Brain microvascular endothelial cell (primary cell): Measurements from ENCODE around the gene KRTAP10-4.
"Not testable (repeated sequence)": the region's sequence is repeated elsewhere in the genome, so short reads cannot be mapped to it uniquely, and the experiment has no call there.

ENCODE experiments used
- DNase-seq: peaks from one replicate; pipeline ENCODE4 v3.0.0-alpha.2; 2020
- H3K27ac ChIP-seq: fragments of 250-450 bp; sonication (Bioruptor Pico); 2 replicates; pipeline ENCODE4 v1.5.1; 2020; ENCODE audit warnings: mild to moderate bottlenecking, moderate library complexity
- H3K27me3 ChIP-seq: fragments of 250-450 bp; sonication (Bioruptor Pico); replicated peaks from 2 replicates; pipeline ENCODE4 v1.5.1; 2020; ENCODE audit warnings: mild to moderate bottlenecking
- H3K36me3 ChIP-seq: fragments of 250-450 bp; sonication (Bioruptor Pico); replicated peaks from 2 replicates; pipeline ENCODE4 v1.5.1; 2020; ENCODE audit warnings: mild to moderate bottlenecking
- H3K4me3 ChIP-seq: 2 replicates; pipeline ENCODE4 v1.5.1; 2011; ENCODE audit warnings: low read depth, mild to moderate bottlenecking, control low read depth, low read length, moderate library complexity
- in situ Hi-C: cut with HindIII; loops from 2 replicates; pipeline ENCODE4 v1.10.0; 2017; ENCODE audit warnings: low sequenced_read_pairs, low pct_ligation_motif_present
- TF ChIP-seq, protein P1 (sequence below): IDR thresholded peaks from 2 replicates; pipeline ENCODE4 v1.5.1; 2011; ENCODE audit warnings: low read depth, mild to moderate bottlenecking, moderate library complexity, low read length, control low read depth, inconsistent platforms; ENCODE audit errors: missing control alignments

KRTAP10-4 gene

GRCh38 chr21:44579056-44579832 is 5.7 kb downstream of the KRTAP10-4 start:
- TF ChIP-seq, protein P1, sequence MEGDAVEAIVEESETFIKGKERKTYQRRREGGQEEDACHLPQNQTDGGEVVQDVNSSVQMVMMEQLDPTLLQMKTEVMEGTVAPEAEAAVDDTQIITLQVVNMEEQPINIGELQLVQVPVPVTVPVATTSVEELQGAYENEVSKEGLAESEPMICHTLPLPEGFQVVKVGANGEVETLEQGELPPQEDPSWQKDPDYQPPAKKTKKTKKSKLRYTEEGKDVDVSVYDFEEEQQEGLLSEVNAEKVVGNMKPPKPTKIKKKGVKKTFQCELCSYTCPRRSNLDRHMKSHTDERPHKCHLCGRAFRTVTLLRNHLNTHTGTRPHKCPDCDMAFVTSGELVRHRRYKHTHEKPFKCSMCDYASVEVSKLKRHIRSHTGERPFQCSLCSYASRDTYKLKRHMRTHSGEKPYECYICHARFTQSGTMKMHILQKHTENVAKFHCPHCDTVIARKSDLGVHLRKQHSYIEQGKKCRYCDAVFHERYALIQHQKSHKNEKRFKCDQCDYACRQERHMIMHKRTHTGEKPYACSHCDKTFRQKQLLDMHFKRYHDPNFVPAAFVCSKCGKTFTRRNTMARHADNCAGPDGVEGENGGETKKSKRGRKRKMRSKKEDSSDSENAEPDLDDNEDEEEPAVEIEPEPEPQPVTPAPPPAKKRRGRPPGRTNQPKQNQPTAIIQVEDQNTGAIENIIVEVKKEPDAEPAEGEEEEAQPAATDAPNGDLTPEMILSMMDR, result no peak
- no peak overlapping the region for H3K27ac ChIP-seq
- in situ Hi-C loops, result no loop called here
- H3K27me3 ChIP-seq, result no peaks in the 10 kb centered on the region
- no peak overlapping the region for H3K4me3 ChIP-seq
- DNase-seq, result no peak
- H3K36me3 ChIP-seq, result no peaks in the 10 kb centered on the region

GRCh38 chr21:44579833-44580144 is 6.3 kb downstream of the KRTAP10-4 start:
- no peaks in the 10 kb centered on the region for H3K36me3 ChIP-seq
- H3K4me3 ChIP-seq, result no peak overlapping the region
- in situ Hi-C loops, result no loop called here
- H3K27me3 ChIP-seq, result no peaks in the 10 kb centered on the region
- DNase-seq, result no peak
- TF ChIP-seq, protein P1, result no peak
- no peak overlapping the region for H3K27ac ChIP-seq

DNA sequence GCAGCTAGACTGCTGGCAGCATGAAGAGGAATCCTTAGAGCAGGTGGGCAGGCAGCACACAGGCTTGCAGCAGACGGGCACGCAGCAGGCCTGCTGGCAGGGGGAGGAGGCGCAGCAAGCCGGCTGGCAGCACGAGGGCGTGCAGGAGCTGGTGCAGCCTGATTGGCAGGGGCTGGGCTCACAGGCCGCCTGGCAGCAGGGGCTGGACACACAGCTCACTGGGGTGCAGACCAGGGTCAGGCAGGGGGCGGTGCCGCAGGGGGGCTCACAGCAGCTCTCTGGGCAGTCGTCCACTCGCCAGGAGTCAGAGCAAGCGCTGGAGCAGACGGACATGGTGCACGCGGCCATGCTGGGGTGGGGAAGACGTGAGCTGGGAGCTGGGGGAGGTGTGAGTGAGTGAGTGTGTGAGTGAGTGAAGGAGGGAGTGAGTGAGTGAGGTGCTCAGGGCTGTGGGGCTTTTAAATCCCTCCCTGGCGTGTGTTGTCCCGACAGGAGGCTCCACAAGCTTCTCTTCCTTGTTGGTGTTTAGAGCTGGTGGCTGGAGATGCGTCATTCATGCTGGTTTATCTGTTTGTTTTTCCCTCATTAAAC is 6.8 kb downstream of the KRTAP10-4 start, which contains the start of gene KRTAP10-5:
Gene KRTAP10-5 (minus strand): TSS at position 374 of the 591 bp plus-strand sequence. CDS start 26 bp downstream, at position 348.
- DNase-seq, H3K36me3 ChIP-seq, in situ Hi-C loops, H3K27me3 ChIP-seq, H3K27ac ChIP-seq, H3K4me3 ChIP-seq: not testable (repeated sequence)

DNA sequence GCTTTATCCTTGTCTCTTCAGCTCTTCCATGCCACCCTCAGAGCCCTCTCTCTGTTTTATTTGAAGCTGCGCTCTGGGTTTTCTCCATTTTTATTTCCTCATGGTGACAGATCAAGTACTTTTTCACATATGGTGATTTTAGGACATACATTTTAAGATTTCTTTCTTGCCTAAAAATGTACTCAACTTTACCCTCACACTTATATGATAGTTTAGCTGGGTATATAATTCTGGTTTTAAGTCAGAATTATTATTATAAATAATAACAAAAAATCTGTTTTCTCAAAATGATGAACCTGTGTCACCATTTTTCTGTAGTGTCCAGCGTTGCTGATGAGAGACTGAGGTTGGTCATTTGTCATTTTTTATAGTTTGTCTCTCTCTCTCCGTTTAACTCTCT is 7.6 kb downstream of the KRTAP10-4 start:
- no peak for DNase-seq
- no peaks in the 10 kb centered on the region for H3K36me3 ChIP-seq
- TF ChIP-seq, protein P1, result no peak
- in situ Hi-C loops, result no loop called here
- no peak overlapping the region for H3K27ac ChIP-seq
- no peaks in the 10 kb centered on the region for H3K27me3 ChIP-seq
- H3K4me3 ChIP-seq, result no peak overlapping the region

GRCh38 chr21:44582055-44582454 is 8.5 kb downstream of the KRTAP10-4 start:
- no peak overlapping the region for H3K27ac ChIP-seq
- in situ Hi-C loops, result no loop called here
- H3K36me3 ChIP-seq, result no peaks in the 10 kb centered on the region
- H3K4me3 ChIP-seq, result no peak overlapping the region
- TF ChIP-seq, protein P1, result no peak
- no peak for DNase-seq
- H3K27me3 ChIP-seq, result no peaks in the 10 kb centered on the region

- in situ Hi-C loops, result no loop called here
Measured at GRCh38 chr21:44583089-44583799, 9.7 kb downstream of the KRTAP10-4 start.

More at GRCh38 chr21:44583089-44583799, 9.7 kb downstream of the KRTAP10-4 start:
- no peaks in the 10 kb centered on the region for H3K27me3 ChIP-seq
- no peak overlapping the region for H3K27ac ChIP-seq
- H3K36me3 ChIP-seq, result no peaks in the 10 kb centered on the region
- H3K4me3 ChIP-seq, result no peak overlapping the region
- TF ChIP-seq, protein P1, result no peak
- DNase-seq, result no peak
